ENCODE results near the gene TMEM175.

The TMEM175 gene

GRCh38 chr4:914531-914930 is 17.7 kb upstream of the TMEM175 start:
- Histone ChIP-seq H4K91ac (ENCODE audit: low read depth, low read length) (no peak overlapping the region), H3K4me3 (ENCODE audit: low read depth, low read length) (no peak overlapping the region), H2BK5ac (ENCODE audit: low read depth, low read length, poor library complexity) (no peak overlapping the region), H4K12ac (ENCODE audit: low read depth, low read length) (no peak overlapping the region), H3K4ac (ENCODE audit: low read depth, low read length) (peak overlapping the region; percentile 16), H3K18ac (ENCODE audit: low read length) (no peak overlapping the region), H3K4me2 (ENCODE audit: low read length) (no peak overlapping the region), H3K27me3 (ENCODE audit: insufficient read depth, low read length) (no peaks in the 10 kb centered on the region), H3K79me2 (ENCODE audit: control insufficient read depth, insufficient read depth, low read length, poor library complexity) (peaks cover 11% of the 10 kb centered on the region), H3K79me1 (ENCODE audit: low read length) (no peaks in the 10 kb centered on the region), H3K27ac (ENCODE audit: low read depth, low read length) (no peak overlapping the region), H3K14ac (ENCODE audit: low read length) (no peak overlapping the region), H3K23ac (ENCODE audit: low read length) (no peak overlapping the region), H3K9ac (ENCODE audit: low read length) (no peak overlapping the region), H3K36me3 (ENCODE audit: control insufficient read depth in 1 of 2, insufficient read depth in 2 of 2, low read length in 2 of 2) (peaks cover 19 to 21% of the 10 kb centered on the region in 2 experiments), H2AFZ (ENCODE audit: insufficient read depth, low read length, poor library complexity) (no peak overlapping the region), H4K8ac (ENCODE audit: low read depth, low read length) (no peak overlapping the region), H2BK120ac (ENCODE audit: insufficient read depth, low read length, poor library complexity) (no peak overlapping the region), H2AK5ac (ENCODE audit: low read length) (no peak overlapping the region), H3K9me3 (ENCODE audit: insufficient read depth, low read depth, low read length) (peaks cover 1% of the 10 kb centered on the region), H3K4me1 (ENCODE audit: control insufficient read depth in 1 of 2, insufficient read depth in 2 of 2, low read length in 2 of 2) (peaks cover 0 to 1% of the 10 kb centered on the region in 2 experiments), H2BK12ac (ENCODE audit: low read length) (no peak overlapping the region)
- no peak for DNase-seq
- no CpG with 5 or more reads among the region's 21 CpGs for WGBS (ENCODE audit: extremely low coverage, insufficient coverage, insufficient read length)

- peaks cover 17 to 21% of the 10 kb centered on the region in 2 experiments for H3K36me3 ChIP-seq (ENCODE audit: control insufficient read depth in 1 of 2, insufficient read depth in 2 of 2, low read length in 2 of 2)
- no peak overlapping the region for H3K4me3 ChIP-seq (ENCODE audit: low read depth, low read length)
- no peak overlapping the region for H2BK12ac ChIP-seq (ENCODE audit: low read length)
- no peak overlapping the region for H2AFZ ChIP-seq (ENCODE audit: insufficient read depth, low read length, poor library complexity)
- H2BK120ac ChIP-seq (ENCODE audit: insufficient read depth, low read length, poor library complexity), result no peak overlapping the region
- no peaks in the 10 kb centered on the region for H3K27me3 ChIP-seq (ENCODE audit: insufficient read depth, low read length)
- no peak overlapping the region for H4K12ac ChIP-seq (ENCODE audit: low read depth, low read length)
- no peak overlapping the region for H2AK5ac ChIP-seq (ENCODE audit: low read length)
- no peak overlapping the region for H3K27ac ChIP-seq (ENCODE audit: low read depth, low read length)
- no CpG with 5 or more reads among the region's 20 CpGs for WGBS (ENCODE audit: extremely low coverage, insufficient coverage, insufficient read length)
- no peaks in the 10 kb centered on the region for H3K79me1 ChIP-seq (ENCODE audit: low read length)
- peaks cover 11% of the 10 kb centered on the region for H3K79me2 ChIP-seq (ENCODE audit: control insufficient read depth, insufficient read depth, low read length, poor library complexity)
- no peak overlapping the region for H4K8ac ChIP-seq (ENCODE audit: low read depth, low read length)
- no peak overlapping the region for H3K23ac ChIP-seq (ENCODE audit: low read length)
- no peak for DNase-seq
- H4K91ac ChIP-seq (ENCODE audit: low read depth, low read length), result no peak overlapping the region
- H3K9ac ChIP-seq (ENCODE audit: low read length), result no peak overlapping the region
- H3K4ac ChIP-seq (ENCODE audit: low read depth, low read length), result peak overlapping the region; percentile 13
- H3K9me3 ChIP-seq (ENCODE audit: insufficient read depth, low read depth, low read length), result peaks cover 1% of the 10 kb centered on the region
- no peak overlapping the region for H2BK5ac ChIP-seq (ENCODE audit: low read depth, low read length, poor library complexity)
- no peak overlapping the region for H3K18ac ChIP-seq (ENCODE audit: low read length)
- peaks cover 0 to 1% of the 10 kb centered on the region in 2 experiments for H3K4me1 ChIP-seq (ENCODE audit: control insufficient read depth in 1 of 2, insufficient read depth in 2 of 2, low read length in 2 of 2)
- no peak overlapping the region for H3K4me2 ChIP-seq (ENCODE audit: low read length)
- H3K14ac ChIP-seq (ENCODE audit: low read length), result no peak overlapping the region
These were observed 17.2 kb upstream of the TMEM175 start for GRCh38 chr4:915041-915474.

GRCh38 chr4:915595-915994 is 16.7 kb upstream of the TMEM175 start:
- no peak overlapping the region for H3K18ac ChIP-seq (ENCODE audit: low read length)
- H2BK12ac ChIP-seq (ENCODE audit: low read length), result no peak overlapping the region
- peaks cover 1% of the 10 kb centered on the region for H3K9me3 ChIP-seq (ENCODE audit: insufficient read depth, low read depth, low read length)
- H4K8ac ChIP-seq (ENCODE audit: low read depth, low read length), result no peak overlapping the region
- peak overlapping the region; percentile 41 for H3K9ac ChIP-seq (ENCODE audit: low read length)
- no peak overlapping the region for H4K12ac ChIP-seq (ENCODE audit: low read depth, low read length)
- H3K4ac ChIP-seq (ENCODE audit: low read depth, low read length), result peak overlapping the region; percentile 9
- H3K27ac ChIP-seq (ENCODE audit: low read depth, low read length), result no peak overlapping the region
- no peaks in the 10 kb centered on the region for H3K79me1 ChIP-seq (ENCODE audit: low read length)
- H3K23ac ChIP-seq (ENCODE audit: low read length), result no peak overlapping the region
- H3K14ac ChIP-seq (ENCODE audit: low read length), result no peak overlapping the region
- no peak overlapping the region for H3K4me2 ChIP-seq (ENCODE audit: low read length)
- no peak overlapping the region for H2AFZ ChIP-seq (ENCODE audit: insufficient read depth, low read length, poor library complexity)
- no CpG with 5 or more reads among the region's 8 CpGs for WGBS (ENCODE audit: extremely low coverage, insufficient coverage, insufficient read length)
- no peaks in the 10 kb centered on the region for H3K27me3 ChIP-seq (ENCODE audit: insufficient read depth, low read length)
- peaks cover 16 to 20% of the 10 kb centered on the region in 2 experiments for H3K36me3 ChIP-seq (ENCODE audit: control insufficient read depth in 1 of 2, insufficient read depth in 2 of 2, low read length in 2 of 2)
- H3K4me3 ChIP-seq (ENCODE audit: low read depth, low read length), result no peak overlapping the region
- DNase-seq, result no peak
- no peak overlapping the region for H2AK5ac ChIP-seq (ENCODE audit: low read length)
- no peak overlapping the region for H4K91ac ChIP-seq (ENCODE audit: low read depth, low read length)
- no peak overlapping the region for H2BK120ac ChIP-seq (ENCODE audit: insufficient read depth, low read length, poor library complexity)
- peaks cover 11% of the 10 kb centered on the region for H3K79me2 ChIP-seq (ENCODE audit: control insufficient read depth, insufficient read depth, low read length, poor library complexity)
- no peak overlapping the region for H2BK5ac ChIP-seq (ENCODE audit: low read depth, low read length, poor library complexity)
- peaks cover 0 to 1% of the 10 kb centered on the region in 2 experiments for H3K4me1 ChIP-seq (ENCODE audit: control insufficient read depth in 1 of 2, insufficient read depth in 2 of 2, low read length in 2 of 2)

- no peak for DNase-seq
- Histone ChIP-seq H3K27me3 (ENCODE audit: insufficient read depth, low read length) (no peaks in the 10 kb centered on the region), H2AK5ac (ENCODE audit: low read length) (no peak overlapping the region), H3K27ac (ENCODE audit: low read depth, low read length) (no peak overlapping the region), H3K36me3 (ENCODE audit: control insufficient read depth in 1 of 2, insufficient read depth in 2 of 2, low read length in 2 of 2) (peaks cover 0 to 4% of the 10 kb centered on the region in 2 experiments), H2AFZ (ENCODE audit: insufficient read depth, low read length, poor library complexity) (no peak overlapping the region), H2BK120ac (ENCODE audit: insufficient read depth, low read length, poor library complexity) (no peak overlapping the region), H3K9me3 (ENCODE audit: insufficient read depth, low read depth, low read length) (peaks cover 1% of the 10 kb centered on the region), H3K4me1 (ENCODE audit: control insufficient read depth in 1 of 2, insufficient read depth in 2 of 2, low read length in 2 of 2) (peaks cover 0 to 1% of the 10 kb centered on the region in 2 experiments), H4K12ac (ENCODE audit: low read depth, low read length) (no peak overlapping the region), H2BK12ac (ENCODE audit: low read length) (no peak overlapping the region), H4K91ac (ENCODE audit: low read depth, low read length) (no peak overlapping the region), H4K8ac (ENCODE audit: low read depth, low read length) (no peak overlapping the region), H3K9ac (ENCODE audit: low read length) (peak overlapping the region; percentile 54), H3K23ac (ENCODE audit: low read length) (no peak overlapping the region), H3K18ac (ENCODE audit: low read length) (no peak overlapping the region), H3K79me2 (ENCODE audit: control insufficient read depth, insufficient read depth, low read length, poor library complexity) (peaks cover 13% of the 10 kb centered on the region), H3K4me2 (ENCODE audit: low read length) (no peak overlapping the region), H3K79me1 (ENCODE audit: low read length) (no peaks in the 10 kb centered on the region), H3K4ac (ENCODE audit: low read depth, low read length) (no peak overlapping the region), H3K14ac (ENCODE audit: low read length) (no peak overlapping the region), H2BK5ac (ENCODE audit: low read depth, low read length, poor library complexity) (no peak overlapping the region), H3K4me3 (ENCODE audit: low read depth, low read length) (no peak overlapping the region)
- WGBS (ENCODE audit: extremely low coverage, insufficient coverage, insufficient read length), result no CpG with 5 or more reads among the region's 7 CpGs
These were observed 14.8 kb upstream of the TMEM175 start for GRCh38 chr4:917466-917865.
